ENCODE data around the gene SARDH.

SARDH gene

GRCh38 chr9:133661846-133662540 lies 76.2 kb downstream of the SARDH start:
- no peak for DNase-seq

GRCh38 chr9:133659516-133659915 lies 78.6 kb downstream of the SARDH start:
- DNase-seq, result no peak

GRCh38 chr9:133658442-133659431 lies 79.4 kb downstream of the SARDH start:
- no peak for DNase-seq

- no peak for DNase-seq
These were observed 81.0 kb downstream of the SARDH start for GRCh38 chr9:133657120-133657661.

GRCh38 chr9:133656211-133657119 lies 81.7 kb downstream of the SARDH start:
- DNase-seq, result no peak

GRCh38 chr9:133655701-133656100 lies 82.5 kb downstream of the SARDH start:
- no peak for DNase-seq

- no peak for DNase-seq
These were observed 83.2 kb downstream of the SARDH start for GRCh38 chr9:133654736-133655657.

- DNase-seq, result no peak
These were observed 84.5 kb downstream of the SARDH start for GRCh38 chr9:133653638-133654037.

GRCh38 chr9:133650026-133650425 lies 88.1 kb downstream of the SARDH start:
- DNase-seq, result no peak

- DNase-seq, result no peak
These were observed 89.0 kb downstream of the SARDH start for GRCh38 chr9:133649194-133649593.

GRCh38 chr9:133647765-133648469 lies 90.2 kb downstream of the SARDH start:
- no peak for DNase-seq

GRCh38 chr9:133647148-133647547 lies 91.0 kb downstream of the SARDH start:
- no peak for DNase-seq

- DNase-seq, result no peak
These were observed 93.0 kb downstream of the SARDH start for GRCh38 chr9:133645021-133645765.

GRCh38 chr9:133643978-133644760 lies 94.0 kb downstream of the SARDH start:
- no peak for DNase-seq

- DNase-seq, result no peak
These were observed 94.8 kb downstream of the SARDH start for GRCh38 chr9:133643362-133643755.

- no peak for DNase-seq
These were observed 95.3 kb downstream of the SARDH start for GRCh38 chr9:133642708-133643361.

GRCh38 chr9:133641861-133642595 lies 96.1 kb downstream of the SARDH start:
- DNase-seq, result no peak

GRCh38 chr9:133641396-133641655 lies 96.8 kb downstream of the SARDH start:
- no peak for DNase-seq

Data from NCI-H2227 treated with DMSO at 0.1 percent for 48 hours (cell line).